Measurements from ENCODE around the gene NUP43.
A peak's percentile ranks its signal among the peaks of the same experiment; 100 is the strongest.
"Not testable (repeated sequence)": the region's sequence is repeated elsewhere in the genome, so short reads cannot be mapped to it uniquely, and the experiment has no call there.

The NUP43 gene

GRCh38 chr6:149766156-149766769, 19.9 kb upstream of the NUP43 start:
- H3K9ac ChIP-seq = no peak overlapping the region
- H3K4me3 ChIP-seq = peak overlapping the region in 2 of 10 experiments; percentile 2 to 29; a peak in 3 of 20 replicates
- no peak overlapping the region for H3K27ac ChIP-seq
- no peak overlapping the region for H3K4me2 ChIP-seq
- H3K9me3 ChIP-seq (replicated peaks in 1 of 11) = peaks cover 26 to 40% (median 36%) of the 10 kb centered on the region in 11 experiments
- H3K36me3 ChIP-seq = peaks cover 43 to 76% (median 64%) of the 10 kb centered on the region in 11 experiments
- no peaks in the 10 kb centered on the region for H3K27me3 ChIP-seq
- peaks cover 5 to 13% (median 9%) of the 10 kb centered on the region in 10 experiments; a peak in 18 of 20 replicates for H3K4me1 ChIP-seq
- TF ChIP-seq Cebpa-rat (IDR thresholded peaks at IDR 0.05) = no peak
- peaks cover 0 to 55% (median 24%) of the 10 kb centered on the region in 11 experiments; a peak in 13 of 22 replicates for H4K20me1 ChIP-seq

- Histone ChIP-seq H3K9me3 (replicated peaks in 1 of 11) (peaks cover 26 to 40% (median 36%) of the 10 kb centered on the region in 11 experiments), H3K36me3 (peaks cover 53 to 74% (median 63%) of the 10 kb centered on the region in 11 experiments), H3K27me3 (no peaks in the 10 kb centered on the region), H3K4me1 (peaks cover 6 to 22% (median 18%) of the 10 kb centered on the region in 10 experiments; a peak in 18 of 20 replicates), H3K4me3 (no peak overlapping the region), H3K27ac (no peak overlapping the region), H4K20me1 (peaks cover 7 to 58% (median 29%) of the 10 kb centered on the region in 11 experiments; a peak in 15 of 22 replicates), H3K9ac (no peak overlapping the region), H3K4me2 (peak overlapping the region in 1 of 11 experiments; percentile 26; a peak in 1 of 22 replicates)
- TF ChIP-seq Cebpa-rat (IDR thresholded peaks at IDR 0.05) = no peak
Observed at GRCh38 chr6:149763866-149764265, 17.5 kb upstream of the NUP43 start.

GRCh38 chr6:149761438-149761837, 15.1 kb upstream of the NUP43 start:
- H4K20me1 ChIP-seq = peaks cover 15 to 62% (median 48%) of the 10 kb centered on the region in 11 experiments; a peak in 20 of 22 replicates
- H3K4me3 ChIP-seq = no peak overlapping the region
- peaks cover 23 to 31% (median 26%) of the 10 kb centered on the region in 11 experiments for H3K9me3 ChIP-seq (replicated peaks in 1 of 11)
- H3K4me2 ChIP-seq = peak overlapping the region in 6 of 11 experiments; percentile 8 to 46 (median 33); a peak in 9 of 22 replicates
- H3K4me1 ChIP-seq = peaks cover 6 to 22% (median 18%) of the 10 kb centered on the region in 10 experiments; a peak in 18 of 20 replicates
- peak overlapping the region in 4 of 11 experiments; percentile 26 to 51 (median 39); a peak in 6 of 22 replicates for H3K27ac ChIP-seq
- H3K36me3 ChIP-seq = peaks cover 39 to 69% (median 55%) of the 10 kb centered on the region in 11 experiments
- no peak overlapping the region for H3K9ac ChIP-seq
- H3K27me3 ChIP-seq = no peaks in the 10 kb centered on the region
- TF ChIP-seq Cebpa-rat (IDR thresholded peaks at IDR 0.05) = no peak

GRCh38 chr6:149756261-149756636, 9.9 kb upstream of the NUP43 start:
- no peak for TF ChIP-seq Cebpa-rat (IDR thresholded peaks at IDR 0.05)
- Histone ChIP-seq H3K9me3 (replicated peaks in 1 of 11) (no peaks in the 10 kb centered on the region), H3K4me3 (no peak overlapping the region), H3K36me3 (peaks cover 25 to 74% (median 37%) of the 10 kb centered on the region in 11 experiments), H3K27ac (no peak overlapping the region), H3K4me1 (peaks cover 23 to 58% (median 43%) of the 10 kb centered on the region in 10 experiments), H3K4me2 (no peak overlapping the region), H3K9ac (no peak overlapping the region), H3K27me3 (no peaks in the 10 kb centered on the region), H4K20me1 (peaks cover 52 to 100% (median 90%) of the 10 kb centered on the region in 11 experiments; a peak in 21 of 22 replicates)

GRCh38 chr6:149755300-149756260, 9.3 kb upstream of the NUP43 start:
- no peaks in the 10 kb centered on the region for H3K9me3 ChIP-seq (replicated peaks in 1 of 11)
- H3K4me3 ChIP-seq = no peak overlapping the region
- H3K9ac ChIP-seq = no peak overlapping the region
- H3K4me2 ChIP-seq = peak overlapping the region; percentile 0 to 95 (median 32); a peak in 12 of 22 replicates
- H3K36me3 ChIP-seq = peaks cover 23 to 70% (median 35%) of the 10 kb centered on the region in 11 experiments
- TF ChIP-seq Cebpa-rat (IDR thresholded peaks at IDR 0.05) = no peak
- H3K27ac ChIP-seq = no peak overlapping the region
- no peaks in the 10 kb centered on the region for H3K27me3 ChIP-seq
- peaks cover 56 to 100% (median 91%) of the 10 kb centered on the region in 11 experiments; a peak in 21 of 22 replicates for H4K20me1 ChIP-seq
- H3K4me1 ChIP-seq = peaks cover 29 to 58% (median 44%) of the 10 kb centered on the region in 10 experiments

- peaks cover 31 to 57% (median 46%) of the 10 kb centered on the region in 10 experiments for H3K4me1 ChIP-seq
- no peak overlapping the region for H3K27ac ChIP-seq
- TF ChIP-seq Cebpa-rat (IDR thresholded peaks at IDR 0.05) = no peak
- no peaks in the 10 kb centered on the region for H3K9me3 ChIP-seq (replicated peaks in 1 of 11)
- H3K36me3 ChIP-seq = peaks cover 13 to 60% (median 24%) of the 10 kb centered on the region in 11 experiments; a peak in 21 of 22 replicates
- peaks cover 58 to 98% (median 92%) of the 10 kb centered on the region in 11 experiments; a peak in 21 of 22 replicates for H4K20me1 ChIP-seq
- no peak overlapping the region for H3K4me3 ChIP-seq
- H3K4me2 ChIP-seq = peak overlapping the region in 4 of 11 experiments; percentile 7 to 95 (median 28); a peak in 5 of 22 replicates
- H3K9ac ChIP-seq = no peak overlapping the region
- H3K27me3 ChIP-seq = no peaks in the 10 kb centered on the region
Observed at GRCh38 chr6:149754548-149754947, 8.2 kb upstream of the NUP43 start.

- not testable (repeated sequence) for H3K27me3 ChIP-seq; H3K9me3 ChIP-seq (replicated peaks in 1 of 11); H3K4me3 ChIP-seq; H3K27ac ChIP-seq; H3K9ac ChIP-seq
- Histone ChIP-seq H3K36me3 (peaks cover 4 to 48% (median 15%) of the 10 kb centered on the region in 11 experiments; a peak in 18 of 22 replicates), H4K20me1 (peaks cover 58 to 86% (median 81%) of the 10 kb centered on the region in 11 experiments; a peak in 21 of 22 replicates), H3K4me1 (peaks cover 35 to 62% (median 52%) of the 10 kb centered on the region in 10 experiments), H3K4me2 (peak overlapping the region in 5 of 11 experiments; percentile 17 to 95 (median 60); a peak in 7 of 22 replicates)
Observed at GRCh38 chr6:149753374-149753637, 7.0 kb upstream of the NUP43 start.

GRCh38 chr6:149752600-149753373, 6.5 kb upstream of the NUP43 start:
- Histone ChIP-seq H3K4me3 (no peak overlapping the region), H3K9ac (no peak overlapping the region), H3K4me1 (peaks cover 35 to 67% (median 52%) of the 10 kb centered on the region in 10 experiments), H3K27ac (no peak overlapping the region), H3K9me3 (replicated peaks in 1 of 11) (no peaks in the 10 kb centered on the region), H4K20me1 (peaks cover 56 to 81% (median 76%) of the 10 kb centered on the region in 11 experiments; a peak in 21 of 22 replicates), H3K36me3 (peaks cover 4 to 43% (median 15%) of the 10 kb centered on the region in 11 experiments; a peak in 18 of 22 replicates), H3K4me2 (peak overlapping the region in 8 of 11 experiments; percentile 21 to 97 (median 74); a peak in 10 of 22 replicates), H3K27me3 (no peaks in the 10 kb centered on the region)
- no peak for TF ChIP-seq Cebpa-rat (IDR thresholded peaks at IDR 0.05)

GRCh38 chr6:149751920-149752319, 5.6 kb upstream of the NUP43 start:
- H3K4me1 ChIP-seq = peaks cover 37 to 71% (median 52%) of the 10 kb centered on the region in 10 experiments
- H3K9me3 ChIP-seq (replicated peaks in 1 of 11); H3K27ac ChIP-seq; H3K27me3 ChIP-seq; H3K4me3 ChIP-seq: not testable (repeated sequence)
- peak overlapping the region; percentile 53 to 97 (median 92); a peak in 19 of 22 replicates for H3K4me2 ChIP-seq
- H3K9ac ChIP-seq = peak overlapping the region in 1 of 11 experiments; percentile 91; a peak in 1 of 22 replicates
- peaks cover 53 to 72% (median 68%) of the 10 kb centered on the region in 11 experiments; a peak in 21 of 22 replicates for H4K20me1 ChIP-seq
- peaks cover 3 to 36% (median 8%) of the 10 kb centered on the region in 11 experiments; a peak in 18 of 22 replicates for H3K36me3 ChIP-seq
